H7 (cell line): ENCODE measurements around the gene RADIL. TPM values are rescaled to one million over a fixed set of nuclear protein-coding genes. Genes with fewer than 3 reads are reported as not detected.

Experiments
- DNase-seq: peaks from one replicate; pipeline ENCODE4 v3.0.0; 2012
- H3K27me3 ChIP-seq: 2 replicates; pipeline ENCODE4 v1.6.0; 2011; ENCODE audit warnings: mild to moderate bottlenecking, low read length; ENCODE audit not compliant: control insufficient read depth, insufficient read depth
- H3K36me3 ChIP-seq: replicated peaks from 2 replicates; pipeline ENCODE4 v1.5.1; 2011; ENCODE audit warnings: low read length; ENCODE audit not compliant: control insufficient read depth, insufficient read depth
- H3K4me3 ChIP-seq: 2 replicates; pipeline ENCODE4 v1.5.1; 2011; ENCODE audit warnings: low read depth, mild to moderate bottlenecking, control low read depth, low read length, moderate library complexity; ENCODE audit not compliant: insufficient read depth
- total RNA-seq: library from RNA; depleted of rRNA; stranded (reverse); fragments of >200 nt; shearing (Covaris generic); gene quantifications from 2 replicates; pipeline ENCODE4 v1.2.3, GENCODE V29; 2014

The RADIL gene
- total RNA-seq, 1 experiment from 2014 or later: 9.8 TPM

DNA sequence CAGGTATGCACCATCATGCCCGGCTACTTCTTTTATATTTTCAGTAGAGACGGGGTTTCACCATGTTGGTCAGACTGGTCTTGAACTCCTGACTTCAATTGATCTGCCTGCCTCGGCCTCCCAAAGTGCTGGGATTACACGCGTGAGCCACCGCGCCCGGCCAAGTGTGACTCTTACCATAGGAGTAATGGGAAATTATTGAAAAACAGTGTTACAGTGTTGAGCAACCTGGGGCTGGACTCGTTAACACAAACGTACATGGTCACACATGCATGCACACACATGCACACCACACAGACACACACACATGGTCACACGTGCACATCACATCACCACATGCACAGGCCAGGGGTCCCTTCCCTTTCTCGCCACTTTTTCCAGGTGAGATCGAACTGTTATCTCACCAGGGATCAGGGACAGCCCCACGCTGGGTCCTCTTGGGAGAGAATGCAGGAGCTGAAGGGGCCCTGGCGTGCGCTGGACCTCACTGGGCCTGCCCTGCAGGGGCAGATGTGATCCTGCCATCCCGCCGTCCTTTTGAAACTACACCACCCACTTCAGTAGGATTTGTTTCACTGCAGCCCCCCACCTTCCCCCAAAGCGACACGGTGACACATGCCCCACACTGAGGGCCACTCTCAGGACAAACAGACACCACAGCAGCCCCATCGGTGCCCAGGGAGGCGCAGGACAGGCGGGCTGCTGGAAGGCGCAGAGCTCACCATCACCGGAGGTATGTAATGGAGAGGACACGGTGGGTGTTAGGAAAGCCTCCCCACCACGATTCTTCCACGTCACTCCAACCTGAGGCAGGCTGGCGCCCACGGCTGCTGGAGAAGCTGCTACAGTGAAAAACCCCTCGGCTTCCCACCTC, 10.2 kb downstream of the RADIL start:
- Histone ChIP-seq H3K27me3 (no peaks in the 10 kb centered on the region), H3K36me3 (no peaks in the 10 kb centered on the region), H3K4me3 (no peak overlapping the region)
- DNase-seq: peak; percentile 56

DNA sequence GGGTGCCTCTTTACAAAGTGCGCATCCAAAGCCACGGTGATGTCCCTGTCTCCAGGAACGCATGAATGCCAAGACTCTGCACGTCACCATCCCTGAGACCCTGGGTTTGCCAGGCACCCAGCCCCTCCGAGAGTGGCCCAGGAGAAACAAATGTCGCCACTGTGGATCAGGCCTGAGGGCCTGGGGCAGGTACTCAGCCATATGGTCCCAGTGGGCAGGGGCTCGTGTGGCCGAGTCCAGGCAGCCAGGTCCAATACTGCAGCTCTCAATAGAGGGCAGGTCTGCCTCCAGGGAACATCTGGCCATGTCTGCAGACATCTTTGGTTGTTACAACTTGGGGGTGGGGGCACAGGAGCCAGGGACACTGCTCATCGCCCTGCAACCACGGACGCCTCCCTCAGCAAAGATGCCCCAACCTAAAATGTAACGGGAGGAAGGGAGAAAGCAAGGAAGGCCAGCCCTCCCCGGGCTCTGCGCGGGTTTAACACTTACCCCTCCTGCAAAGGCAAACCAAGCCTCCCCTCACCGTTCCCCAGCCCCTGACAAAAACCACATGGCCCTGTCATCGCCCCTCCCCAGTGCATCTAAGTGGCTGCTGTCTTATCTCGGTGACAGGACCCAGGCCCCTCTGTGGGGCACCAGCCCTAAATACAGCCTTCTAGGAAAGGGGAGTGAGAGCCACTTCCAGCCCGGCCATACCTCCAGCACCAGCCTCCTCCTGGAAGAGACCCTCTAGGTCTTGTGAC, 11.4 kb downstream of the RADIL start:
- Histone ChIP-seq H3K27me3 (no peaks in the 10 kb centered on the region), H3K36me3 (no peaks in the 10 kb centered on the region), H3K4me3 (no peak overlapping the region)
- peak; percentile 68 for DNase-seq

DNA sequence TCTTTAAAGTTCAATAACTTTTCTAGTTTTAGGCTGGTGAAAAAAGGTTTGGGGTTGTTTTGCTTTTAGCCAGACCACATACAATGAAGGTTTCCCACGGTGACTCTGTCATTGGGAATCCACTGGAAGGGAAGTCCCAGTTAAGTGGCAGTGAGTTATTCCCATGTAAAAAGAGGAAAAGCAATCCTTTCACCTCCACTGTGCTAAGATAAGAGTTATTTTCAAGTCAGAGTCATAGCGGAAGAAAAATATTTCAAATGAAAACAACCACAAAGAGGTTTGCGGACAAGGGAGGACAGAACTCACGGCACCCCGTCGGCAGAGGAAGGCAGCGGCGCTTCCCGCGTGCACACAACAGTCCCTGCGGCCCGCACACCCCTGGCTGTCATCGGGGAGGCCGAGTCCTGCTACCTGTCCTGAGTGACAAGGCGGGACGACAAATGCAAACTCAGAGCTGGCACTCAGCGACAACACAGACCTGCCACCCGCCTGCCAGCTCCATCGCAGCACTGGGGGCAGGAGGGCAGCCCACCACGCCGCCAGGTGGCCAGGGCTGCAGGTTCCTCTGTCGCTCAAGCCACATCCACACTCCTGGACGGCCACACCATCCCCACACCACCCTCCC, 12.3 kb downstream of the RADIL start:
- peak; percentile 67 for DNase-seq
- H3K4me3 ChIP-seq: no peak overlapping the region
- no peaks in the 10 kb centered on the region for H3K27me3 ChIP-seq
- no peaks in the 10 kb centered on the region for H3K36me3 ChIP-seq

DNA sequence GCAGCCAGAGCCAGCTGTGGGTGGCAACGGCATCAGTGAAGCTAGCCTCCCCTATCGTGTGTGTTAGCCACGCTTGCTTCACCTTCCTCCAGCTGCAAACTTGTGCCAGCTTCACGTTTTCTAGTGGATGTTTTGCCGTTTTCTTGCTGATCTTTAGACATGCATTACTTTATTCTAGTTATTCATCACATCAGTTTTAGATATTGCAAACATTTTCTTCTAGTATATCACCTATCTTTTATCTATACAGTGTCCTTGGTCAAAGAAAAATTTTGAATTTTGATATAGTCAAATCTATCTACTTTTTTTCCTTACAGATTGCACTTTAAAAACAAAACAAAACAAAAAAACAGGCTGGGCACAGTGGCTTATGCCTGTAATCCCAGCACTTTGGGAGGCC, 15.0 kb downstream of the RADIL start:
- no peak overlapping the region for H3K4me3 ChIP-seq
- H3K27me3 ChIP-seq: no peaks in the 10 kb centered on the region
- DNase-seq: no peak
- H3K36me3 ChIP-seq: no peaks in the 10 kb centered on the region

DNA sequence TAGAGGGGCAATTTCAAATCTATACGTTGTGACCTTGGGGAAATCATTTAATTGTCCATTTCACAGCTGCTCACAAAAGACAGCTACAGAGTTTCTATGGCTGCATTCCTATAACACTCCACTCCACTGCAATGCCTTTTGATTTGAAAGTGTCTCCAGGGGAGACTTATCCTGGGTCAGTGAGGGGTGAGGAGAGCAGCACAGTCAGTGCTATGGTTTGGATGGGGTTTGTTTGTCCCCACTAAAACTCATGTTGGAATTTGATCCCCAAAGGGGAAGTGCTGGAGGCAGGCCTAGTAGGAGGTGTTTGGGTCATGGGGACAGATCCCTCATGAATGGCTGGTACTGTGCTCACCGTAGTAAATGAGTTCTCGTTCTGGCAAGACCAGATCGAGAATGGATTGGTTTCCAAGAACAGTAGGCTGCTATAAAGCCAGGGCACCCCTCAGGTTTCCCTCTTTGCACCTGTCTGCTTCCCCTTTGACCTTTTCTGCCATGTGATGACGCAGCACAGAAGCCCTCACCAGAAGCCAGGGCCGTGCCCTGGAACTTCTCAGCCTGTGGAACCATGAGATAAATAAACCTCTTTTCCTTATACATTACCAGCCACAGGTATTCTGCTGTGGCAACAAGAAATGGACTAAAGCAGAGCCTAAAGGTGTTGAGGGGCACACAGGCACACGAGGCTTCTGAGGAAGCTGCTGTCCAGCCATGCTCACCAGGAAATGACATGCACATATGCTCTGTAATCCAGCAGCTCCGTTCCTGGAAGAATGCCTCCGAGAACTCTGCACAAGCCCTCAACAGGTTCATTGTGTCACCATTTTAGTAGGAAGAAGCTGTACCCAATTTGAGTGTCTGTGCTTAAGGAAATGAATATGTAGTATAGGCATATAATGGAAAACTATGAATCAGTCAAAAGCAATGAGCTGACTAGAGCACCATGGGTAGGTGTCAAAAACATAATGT, 16.7 kb downstream of the RADIL start:
- no peak for DNase-seq
- H3K36me3 ChIP-seq: no peaks in the 10 kb centered on the region
- H3K4me3 ChIP-seq: no peak overlapping the region
- H3K27me3 ChIP-seq: no peaks in the 10 kb centered on the region

DNA sequence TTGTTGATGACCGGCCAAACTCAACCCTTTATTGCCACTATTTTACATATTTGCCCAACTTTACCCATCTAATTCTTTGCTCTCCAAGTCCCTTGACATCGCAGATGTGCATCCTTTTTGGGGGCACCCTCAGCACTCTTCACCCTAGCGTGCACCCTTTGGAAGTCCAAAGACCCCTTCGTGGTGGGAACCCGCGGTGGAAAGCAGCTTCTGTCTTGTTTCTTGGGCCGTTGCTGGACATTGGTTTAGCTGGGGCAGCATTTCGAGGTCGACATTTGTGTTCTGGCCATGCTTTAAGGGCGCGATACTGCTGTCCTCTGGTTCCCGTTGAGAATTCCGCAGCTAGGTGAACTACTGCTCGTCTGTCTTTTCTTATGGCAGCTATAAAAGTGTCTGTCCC, 21.4 kb downstream of the RADIL start:
- H3K4me3 ChIP-seq: no peak overlapping the region
- H3K36me3 ChIP-seq: no peaks in the 10 kb centered on the region
- H3K27me3 ChIP-seq: no peaks in the 10 kb centered on the region
- no peak for DNase-seq

DNA sequence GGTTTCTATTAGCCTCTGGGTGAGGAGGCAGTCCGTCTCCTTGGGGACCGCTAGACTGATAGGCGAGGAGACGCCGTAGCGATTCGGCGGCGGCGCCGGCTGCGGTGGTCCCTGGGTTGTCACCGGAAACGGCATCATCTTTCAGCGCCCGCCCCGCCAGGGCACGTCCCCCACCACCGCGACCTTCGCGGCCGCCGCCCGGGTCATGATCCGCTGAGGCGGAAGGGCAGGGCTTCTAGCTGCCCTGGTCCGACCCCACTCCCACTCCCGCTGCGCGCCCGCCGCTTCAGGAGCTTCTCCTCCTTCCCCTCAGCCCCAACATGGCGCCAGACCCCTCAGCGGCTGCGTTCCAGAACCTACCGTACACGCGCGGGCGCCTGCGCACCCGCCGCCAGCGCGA, 21.8 kb downstream of the RADIL start, which contains the start of gene PAPOLB:
PAPOLB (minus strand) TSS at position 358 of the 400 bp plus-strand sequence; CDS start at position 138, 220 bp downstream.
- DNase-seq: peak; percentile 43
- Histone ChIP-seq H3K36me3 (no peaks in the 10 kb centered on the region), H3K27me3 (no peaks in the 10 kb centered on the region), H3K4me3 (no peak within 1 kb of the TSS)

DNA sequence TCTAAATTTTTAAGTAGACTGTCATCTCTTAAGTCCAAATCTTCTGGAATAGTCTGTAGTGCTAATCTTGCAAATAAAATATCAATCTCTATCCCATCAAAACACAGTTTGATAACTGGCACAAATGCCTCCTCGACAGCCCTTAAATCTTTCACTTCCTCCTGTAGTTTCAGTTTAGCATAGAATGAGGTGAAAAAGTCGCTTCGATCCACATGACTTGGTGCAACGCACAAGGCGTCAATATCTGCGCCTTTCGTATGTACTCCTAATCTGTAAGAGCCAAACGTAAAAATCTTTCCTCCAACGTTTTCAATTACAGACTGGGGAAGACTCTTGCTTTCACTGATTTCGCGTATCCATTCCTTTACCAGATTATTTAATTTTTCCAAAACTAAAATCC, 22.3 kb downstream of the RADIL start:
- H3K4me3 ChIP-seq: no peak overlapping the region
- no peak for DNase-seq
- H3K27me3 ChIP-seq: no peaks in the 10 kb centered on the region
- no peaks in the 10 kb centered on the region for H3K36me3 ChIP-seq

DNA sequence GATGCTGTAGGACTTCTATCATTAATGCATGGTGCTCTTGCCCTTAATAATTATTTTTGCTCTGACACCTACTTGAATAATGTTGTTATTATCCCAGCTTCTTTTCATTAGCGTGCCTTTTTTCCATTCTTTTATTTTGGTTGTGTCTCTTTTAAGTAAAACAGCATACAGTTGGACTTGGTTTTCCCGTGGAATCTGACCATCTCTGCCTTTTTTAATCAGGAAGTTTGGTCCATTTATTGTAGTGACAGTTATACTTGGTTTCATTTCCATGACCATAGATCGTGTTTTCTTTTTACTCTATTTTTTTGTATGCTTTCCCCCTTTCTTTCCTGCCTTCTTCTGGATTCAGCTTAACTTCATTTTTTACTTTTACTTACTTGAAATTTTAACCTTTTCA, 26.3 kb downstream of the RADIL start:
- DNase-seq: no peak
- Histone ChIP-seq H3K4me3 (no peak overlapping the region), H3K36me3 (no peaks in the 10 kb centered on the region), H3K27me3 (no peaks in the 10 kb centered on the region)

DNA sequence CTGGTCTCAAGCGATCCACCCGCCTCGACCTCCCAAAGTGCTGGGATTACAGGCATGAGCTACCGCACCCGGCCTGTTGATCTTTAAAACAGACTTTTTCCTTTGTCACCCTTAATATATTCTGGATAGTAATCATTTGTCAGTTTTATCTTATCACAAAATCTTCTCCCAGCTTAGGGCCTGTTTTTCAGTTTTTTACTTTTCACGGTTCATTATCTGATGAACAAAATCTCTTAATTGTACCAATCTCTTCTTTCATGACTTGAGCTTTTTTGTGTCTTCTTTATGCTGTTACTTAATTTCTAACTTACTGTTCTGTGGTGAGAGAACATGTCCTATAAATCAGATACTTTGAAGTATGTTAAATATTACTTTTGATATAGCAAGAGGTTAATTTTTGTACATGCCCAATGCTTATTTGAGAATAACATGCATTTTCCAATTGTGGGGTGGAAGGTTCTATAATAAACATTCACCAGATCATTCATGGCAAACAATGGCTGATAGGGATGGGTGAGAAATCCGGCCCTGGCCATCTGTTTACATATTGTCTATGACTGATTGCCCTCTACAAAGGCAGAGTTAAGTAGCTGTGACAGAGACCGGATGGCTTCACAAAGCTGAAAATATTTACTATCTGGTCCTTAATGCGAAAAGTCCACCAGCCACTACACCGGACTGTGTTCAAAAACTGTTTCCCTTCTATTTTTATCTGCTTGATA, 27.0 kb downstream of the RADIL start:
- no peak for DNase-seq
- no peaks in the 10 kb centered on the region for H3K27me3 ChIP-seq
- no peak overlapping the region for H3K4me3 ChIP-seq
- no peaks in the 10 kb centered on the region for H3K36me3 ChIP-seq

DNA sequence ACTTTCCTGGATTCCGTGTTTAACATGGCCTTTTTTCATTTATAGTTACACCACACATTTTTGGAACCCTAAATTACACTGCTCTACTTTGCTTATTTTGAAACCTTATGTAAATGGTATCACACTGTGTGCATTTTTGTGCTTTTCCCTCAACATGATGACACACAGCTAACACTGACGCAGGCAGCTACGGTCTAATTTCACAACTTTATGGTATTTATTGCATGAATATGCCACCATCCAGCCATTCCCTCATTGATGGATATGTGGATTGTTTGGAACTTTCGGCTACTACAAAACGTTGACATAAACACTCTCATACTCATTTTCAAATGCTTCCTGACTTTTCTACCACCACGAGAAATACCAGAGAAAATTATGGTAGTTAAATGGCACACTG, 28.6 kb downstream of the RADIL start:
- no peak for DNase-seq
- Histone ChIP-seq H3K36me3 (no peaks in the 10 kb centered on the region), H3K4me3 (no peak overlapping the region), H3K27me3 (no peaks in the 10 kb centered on the region)

DNA sequence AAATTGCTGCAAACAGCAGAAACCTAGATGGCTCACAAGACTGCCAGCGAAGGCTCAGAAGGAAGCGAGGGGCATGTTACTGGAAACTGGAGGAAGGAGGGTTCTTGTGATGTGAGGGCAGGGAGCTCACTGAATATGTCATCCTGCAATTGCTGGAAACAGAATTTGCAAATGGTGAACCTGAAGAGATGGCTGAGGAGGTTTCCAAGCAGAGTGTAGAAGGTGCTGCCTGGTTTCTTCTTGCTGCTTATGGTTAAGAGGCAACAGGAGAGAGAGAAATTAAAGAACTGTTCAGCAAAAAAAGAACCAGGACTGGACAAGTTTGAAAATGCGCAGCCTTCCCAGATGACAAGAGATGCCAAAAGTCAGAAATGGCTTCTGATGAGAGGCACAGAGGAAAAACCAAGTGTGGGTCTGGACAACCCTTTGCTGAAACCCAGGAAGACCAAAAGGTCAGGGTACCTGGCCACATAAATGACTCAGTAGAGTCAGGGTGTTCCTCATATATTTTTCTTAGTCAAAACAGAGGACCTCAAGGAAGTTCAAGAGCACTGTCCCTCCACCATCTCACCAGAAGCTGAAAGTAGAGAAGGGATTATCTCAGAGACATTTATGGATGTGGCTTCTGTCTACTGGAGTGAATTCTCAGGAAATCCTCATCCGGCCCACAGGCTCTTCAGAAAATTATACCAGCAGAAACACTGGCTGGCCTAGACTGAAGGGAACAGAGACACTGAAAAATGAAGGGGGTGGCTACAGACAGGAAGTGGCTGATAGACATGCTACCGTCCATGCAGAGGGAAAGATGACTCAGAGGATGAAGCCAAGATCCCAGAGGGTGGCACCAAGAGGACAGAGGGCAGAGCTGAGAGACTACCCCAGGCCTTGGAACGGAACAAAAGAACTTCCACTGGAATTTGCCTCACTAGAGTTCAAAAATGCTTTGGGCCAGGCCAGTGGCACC, 31.8 kb downstream of the RADIL start:
- H3K27me3 ChIP-seq: no peaks in the 10 kb centered on the region
- no peak overlapping the region for H3K4me3 ChIP-seq
- DNase-seq: no peak
- H3K36me3 ChIP-seq: no peaks in the 10 kb centered on the region
